NK-92 (cell line): ENCODE data around the gene CEPT1.

ENCODE experiments used
- DNase-seq: peaks from one replicate; lab custom pipeline; 2025; ENCODE audit not compliant: unreplicated experiment; lab: John Stamatoyannopoulos, UW

Gene CEPT1

GRCh38 chr1:111225717-111226400, 85.8 kb downstream of the CEPT1 start:
- no peak for DNase-seq

DNA sequence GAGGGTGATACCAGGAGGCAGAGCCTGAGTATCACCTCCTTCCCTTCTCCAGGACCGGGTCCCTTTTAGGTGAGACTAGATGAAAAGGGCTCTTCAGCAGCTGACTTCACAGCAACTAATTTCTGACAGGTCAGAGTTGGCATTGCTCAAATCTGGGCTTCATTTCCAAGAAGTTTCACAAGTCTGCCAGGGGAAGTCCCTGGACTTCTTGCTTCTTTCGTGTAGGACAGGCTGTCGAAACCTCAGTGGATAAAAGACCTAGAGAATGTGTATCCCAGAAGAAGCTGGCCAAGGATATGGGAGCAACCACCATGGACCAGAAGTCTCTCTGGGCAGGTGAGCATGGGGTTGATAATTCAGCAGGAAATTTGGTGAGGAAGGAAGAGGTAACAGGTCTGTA, 87.4 kb downstream of the CEPT1 start, which contains the start of gene CHI3L2:
TSS of gene CHI3L2 (plus strand) at position 280 of the 400 bp plus-strand sequence. CDS start at position 297, 17 bp downstream.
- no peak for DNase-seq

DNA sequence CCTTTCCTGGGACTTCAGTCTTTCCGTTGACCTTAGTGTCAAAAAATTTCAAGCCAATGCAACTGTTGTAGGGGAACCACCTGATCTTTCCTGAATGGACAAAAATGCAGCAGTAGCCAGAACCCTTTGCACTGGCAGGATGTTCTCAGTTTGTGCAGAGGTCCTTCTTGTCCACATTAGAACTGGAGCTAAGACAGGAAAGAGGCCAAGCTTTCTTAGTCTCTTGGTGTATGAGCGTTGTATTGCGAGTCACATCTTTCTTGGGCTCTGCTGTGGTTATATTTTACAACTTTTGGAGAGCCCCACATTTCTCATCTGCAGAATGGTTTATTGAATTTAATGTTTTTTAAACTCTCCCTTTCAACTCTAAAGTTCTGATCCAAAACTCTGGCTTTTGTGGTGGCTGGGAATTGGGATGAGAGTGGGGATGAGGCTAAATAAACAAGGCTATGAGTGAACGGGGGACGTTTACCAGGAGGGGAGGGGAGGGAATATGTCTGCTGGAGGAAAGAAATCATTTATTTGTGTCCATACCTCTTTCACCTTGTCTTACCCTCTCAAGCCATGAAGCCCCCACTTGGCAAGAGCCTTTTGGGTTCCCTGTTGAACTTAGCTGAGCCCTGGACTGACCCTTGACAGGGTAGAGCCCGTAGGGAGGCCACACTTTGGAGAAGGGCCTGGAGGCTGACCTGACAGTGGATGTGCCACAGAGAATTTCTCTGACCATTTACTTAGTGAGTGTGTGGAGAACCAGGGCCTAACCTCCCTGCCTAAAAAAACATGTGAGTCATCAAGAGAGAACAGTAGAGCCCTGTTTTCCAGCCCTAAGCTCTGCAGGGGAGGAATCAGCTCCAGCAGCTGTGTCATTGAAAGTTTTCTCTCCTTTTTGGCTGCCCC, 88.1 kb downstream of the CEPT1 start:
- DNase-seq: no peak

DNA sequence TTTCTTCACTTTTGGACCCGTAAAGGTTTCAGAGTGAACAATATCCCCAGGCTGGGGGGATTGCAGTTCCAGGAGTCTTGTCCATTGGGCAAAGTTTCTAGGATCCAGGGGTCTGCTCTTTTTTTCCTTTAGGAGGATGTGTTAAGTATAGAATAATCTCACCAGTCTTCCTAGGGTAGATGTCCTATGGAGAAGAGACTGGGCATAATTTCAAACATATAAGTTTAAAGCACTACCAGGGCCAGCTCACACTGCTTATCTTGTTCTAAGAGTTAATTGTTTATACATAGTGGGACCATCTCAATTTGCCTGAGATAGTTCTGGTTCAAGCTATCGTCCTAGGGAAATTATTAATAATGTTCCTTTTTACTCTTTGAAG, 88.7 kb downstream of the CEPT1 start:
- DNase-seq: no peak

DNA sequence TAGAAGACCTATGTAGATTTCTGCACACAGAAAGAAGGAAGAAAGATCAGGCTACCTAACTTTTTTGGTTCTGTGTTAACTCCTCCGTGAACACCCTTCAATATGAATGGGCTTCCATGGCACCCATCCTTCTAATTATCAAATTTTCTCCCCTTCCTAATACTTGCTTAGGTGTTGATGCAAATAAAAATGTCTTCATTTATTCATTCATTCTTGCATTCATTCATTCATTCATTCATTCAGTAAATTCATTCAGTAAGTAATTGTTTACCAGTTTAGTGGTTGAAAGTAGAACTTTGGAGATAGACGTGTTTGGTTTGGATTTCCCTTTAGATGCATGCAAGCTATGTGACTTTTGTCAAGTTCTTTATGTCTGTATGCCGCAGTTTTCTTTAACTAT, 92.1 kb downstream of the CEPT1 start:
- DNase-seq: no peak

DNA sequence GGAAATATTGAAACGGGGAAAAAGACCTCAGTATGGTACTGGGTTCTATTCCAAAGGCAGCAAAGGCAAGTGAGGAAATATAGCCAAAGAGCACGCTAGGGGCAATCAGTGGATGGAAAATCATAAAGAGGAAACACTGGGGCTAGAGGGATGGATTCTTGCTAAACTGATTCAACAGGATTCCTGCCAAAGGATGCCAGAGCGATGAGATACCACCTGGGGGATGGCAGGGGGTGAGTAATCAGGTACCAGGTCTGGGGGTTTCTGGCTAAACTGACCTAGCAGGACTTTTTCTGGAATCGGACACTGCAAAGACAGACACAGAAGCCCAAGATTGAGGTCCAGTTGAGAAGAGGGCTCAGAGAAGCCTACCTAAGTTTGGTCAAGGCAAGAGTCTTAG, 94.2 kb downstream of the CEPT1 start:
- no peak for DNase-seq
